Smooth muscle cell of the pulmonary artery (primary cell): ENCODE measurements around the gene UNC45A. TPM values are rescaled to one million over a fixed set of nuclear protein-coding genes. Genes with fewer than 3 reads are reported as not detected.

Experiments used
- total RNA-seq: library from RNA; depleted of rRNA; stranded (reverse); fragments of >200 nt; gene quantifications from 2 replicates; pipeline ENCODE4 v1.2.3, GENCODE V29; 2014

Gene UNC45A, protein sequence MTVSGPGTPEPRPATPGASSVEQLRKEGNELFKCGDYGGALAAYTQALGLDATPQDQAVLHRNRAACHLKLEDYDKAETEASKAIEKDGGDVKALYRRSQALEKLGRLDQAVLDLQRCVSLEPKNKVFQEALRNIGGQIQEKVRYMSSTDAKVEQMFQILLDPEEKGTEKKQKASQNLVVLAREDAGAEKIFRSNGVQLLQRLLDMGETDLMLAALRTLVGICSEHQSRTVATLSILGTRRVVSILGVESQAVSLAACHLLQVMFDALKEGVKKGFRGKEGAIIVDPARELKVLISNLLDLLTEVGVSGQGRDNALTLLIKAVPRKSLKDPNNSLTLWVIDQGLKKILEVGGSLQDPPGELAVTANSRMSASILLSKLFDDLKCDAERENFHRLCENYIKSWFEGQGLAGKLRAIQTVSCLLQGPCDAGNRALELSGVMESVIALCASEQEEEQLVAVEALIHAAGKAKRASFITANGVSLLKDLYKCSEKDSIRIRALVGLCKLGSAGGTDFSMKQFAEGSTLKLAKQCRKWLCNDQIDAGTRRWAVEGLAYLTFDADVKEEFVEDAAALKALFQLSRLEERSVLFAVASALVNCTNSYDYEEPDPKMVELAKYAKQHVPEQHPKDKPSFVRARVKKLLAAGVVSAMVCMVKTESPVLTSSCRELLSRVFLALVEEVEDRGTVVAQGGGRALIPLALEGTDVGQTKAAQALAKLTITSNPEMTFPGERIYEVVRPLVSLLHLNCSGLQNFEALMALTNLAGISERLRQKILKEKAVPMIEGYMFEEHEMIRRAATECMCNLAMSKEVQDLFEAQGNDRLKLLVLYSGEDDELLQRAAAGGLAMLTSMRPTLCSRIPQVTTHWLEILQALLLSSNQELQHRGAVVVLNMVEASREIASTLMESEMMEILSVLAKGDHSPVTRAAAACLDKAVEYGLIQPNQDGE
- 109 and 134 TPM in 2 replicates for total RNA-seq

GRCh38 chr15:90934949-90935751 is at the start of gene UNC45A:
TSS of gene UNC45A (plus strand) at chr15:90935285. CDS start at chr15:90935325, 40 bp downstream.

DNA sequence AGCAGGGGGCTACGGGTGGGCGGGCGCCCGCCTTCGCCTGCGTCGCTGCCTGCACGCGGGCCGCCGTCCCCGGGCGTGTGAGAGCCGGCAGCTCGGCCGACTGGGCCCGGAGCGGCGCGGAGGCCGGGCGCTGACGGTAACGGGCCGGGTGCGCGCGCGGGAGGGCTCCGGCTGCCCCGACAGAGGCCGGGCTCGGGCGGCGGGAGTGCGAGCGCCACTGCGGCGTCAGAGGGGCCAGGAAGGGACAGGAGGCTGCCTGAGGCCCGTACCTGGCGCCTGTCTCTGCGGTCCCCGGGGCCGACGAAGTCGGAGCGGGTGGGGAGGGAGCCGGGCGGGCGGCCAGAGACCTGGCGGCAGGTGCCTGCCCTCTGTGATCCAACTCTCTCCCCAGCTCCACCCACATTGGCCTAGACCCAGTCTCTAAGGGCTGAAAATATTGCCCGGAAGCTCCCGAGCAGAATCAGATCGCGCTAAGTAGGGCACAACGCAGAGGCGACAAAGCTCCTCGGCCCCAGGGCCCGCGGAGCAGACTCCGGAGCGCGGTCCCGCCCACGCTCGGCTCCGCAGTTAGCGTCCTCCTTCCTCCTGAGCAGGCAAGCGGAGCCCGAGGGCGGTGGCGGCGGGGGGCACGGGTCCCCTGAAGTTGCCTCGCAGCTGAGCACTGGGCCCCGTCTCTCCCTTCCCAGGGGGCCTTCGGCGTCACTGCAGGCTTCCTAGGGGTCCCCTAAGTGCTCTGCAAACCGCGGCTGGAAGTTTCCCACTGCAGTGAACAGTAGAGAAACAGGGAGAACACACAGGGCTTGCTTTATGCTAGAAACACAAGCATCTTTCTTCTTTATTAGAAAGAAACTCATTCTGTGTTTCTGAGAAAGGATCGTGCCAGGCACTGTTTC is 32.0 kb upstream of the UNC45A start, which contains the start of gene MAN2A2:
TSS of gene MAN2A2 (plus strand) at position 463 of the 893 bp plus-strand sequence. CDS start 906 bp downstream, outside the sequence.

DNA sequence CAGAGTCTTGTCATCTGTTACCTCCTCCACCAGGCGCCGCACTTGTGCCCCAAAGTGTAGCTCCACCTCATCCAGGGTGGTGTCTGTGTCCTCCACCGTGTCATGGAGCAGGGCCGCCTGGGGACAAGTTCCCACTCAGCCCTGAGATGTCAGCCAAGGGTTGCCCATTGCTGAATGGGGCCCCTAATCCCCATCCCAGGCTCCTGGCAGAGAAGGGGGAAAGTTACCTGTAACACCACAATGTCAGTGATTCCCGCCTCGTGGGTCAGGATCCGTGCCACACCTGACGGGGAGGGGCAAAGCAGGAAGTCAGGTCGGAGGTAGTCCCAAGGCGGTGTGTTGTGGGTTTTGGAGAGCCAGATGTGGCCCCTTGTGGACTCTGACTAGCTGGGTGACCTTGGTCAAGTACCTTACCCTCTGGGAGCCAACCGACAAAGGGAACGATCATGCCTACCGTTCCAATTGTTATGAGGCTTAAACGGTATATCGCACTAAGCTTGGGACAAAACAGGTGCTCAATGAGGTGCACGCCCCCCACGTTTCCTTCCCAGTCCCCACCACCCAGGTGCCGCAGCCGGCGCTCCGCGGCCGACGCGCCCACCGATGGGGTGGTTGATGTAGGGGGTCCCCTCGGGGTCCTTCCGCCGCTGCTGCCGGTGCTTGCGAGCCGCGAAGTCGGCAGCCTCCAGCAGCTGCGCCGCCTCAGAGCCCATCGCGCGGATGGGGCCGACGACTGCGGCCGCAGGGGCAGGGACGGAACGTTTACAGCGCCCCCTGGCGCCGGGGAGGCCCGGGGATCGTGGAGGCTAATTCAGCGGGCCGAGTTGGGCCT is 3.0 kb upstream of the UNC45A start, which contains the start of gene HDDC3:
TSS of gene HDDC3 (minus strand) at position 722 of the 832 bp plus-strand sequence. CDS start at position 713, 9 bp downstream.

GRCh38 chr15:90954712-90955623 is 19.9 kb downstream of the UNC45A start, which contains the start of gene RCCD1:
TSS of gene RCCD1 (plus strand) at chr15:90954884. CDS start at chr15:90956735, 1,851 bp downstream.

DNA sequence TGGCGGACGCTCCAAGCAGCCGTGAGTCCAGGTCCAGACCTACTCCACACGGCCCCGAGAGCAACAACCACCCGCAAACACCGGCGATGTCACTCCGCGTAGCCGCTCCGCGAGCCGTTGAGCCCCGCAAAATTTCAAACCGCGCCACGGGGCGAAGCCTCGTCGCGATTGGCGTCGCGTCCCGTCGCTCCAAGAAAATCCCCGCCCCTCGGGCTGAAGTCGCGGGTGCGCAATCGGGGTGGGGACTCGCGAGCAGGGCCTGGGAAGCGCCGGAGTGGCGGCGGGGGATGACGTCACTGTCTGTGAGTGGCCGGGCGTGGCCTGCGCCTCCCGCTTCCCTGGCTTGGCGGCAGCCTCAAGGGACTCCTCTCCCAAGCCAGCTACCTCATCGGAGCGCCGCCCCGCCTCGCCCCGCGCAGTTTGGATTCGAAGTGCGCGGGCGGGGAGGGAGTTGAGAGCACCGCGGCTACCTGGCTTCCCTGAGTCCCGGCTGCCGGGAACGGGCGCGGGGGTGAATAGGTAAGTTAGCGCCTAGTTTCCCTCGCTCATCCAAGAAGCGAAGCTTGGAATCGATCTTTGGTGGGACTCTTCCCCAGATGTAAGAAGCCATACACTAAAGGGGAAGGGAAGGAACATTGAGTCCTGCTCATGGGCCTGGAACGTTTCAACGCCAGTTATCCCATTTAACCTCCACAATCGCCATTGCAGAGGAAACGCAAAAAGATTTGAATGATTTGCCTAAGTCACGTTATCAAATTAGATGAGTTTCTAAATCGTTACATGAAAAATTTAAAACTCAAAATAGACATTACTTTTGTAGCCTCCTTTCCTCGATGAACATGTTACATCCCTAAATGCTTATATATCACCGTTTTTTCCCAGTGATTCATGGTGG is 59.6 kb downstream of the UNC45A start, which contains the start of gene PRC1:
TSS of gene PRC1 (minus strand) at position 119 of the 895 bp plus-strand sequence. CDS start at position 1, 118 bp downstream.

Other genes with a start within 250 kb of the UNC45A start
- gene BLM, start 217.9 kb upstream of the UNC45A start, total RNA-seq = 0.96 and 1.2 TPM in 2 replicates
- 108 and 120 TPM in 2 replicates for gene FURIN, start 66.7 kb upstream of the UNC45A start, total RNA-seq
- gene FES, start 50.8 kb upstream of the UNC45A start, total RNA-seq = 17.4 and 23.2 TPM in 2 replicates
- gene MAN2A2, start 32.0 kb upstream of the UNC45A start, total RNA-seq = 79.4 and 84.2 TPM in 2 replicates
- 11.8 and 14.3 TPM in 2 replicates for gene HDDC3, start 2.7 kb upstream of the UNC45A start, total RNA-seq
- 14.8 and 18.0 TPM in 2 replicates for gene RCCD1, start 19.6 kb downstream of the UNC45A start, total RNA-seq
- 17.8 and 47.7 TPM in 2 replicates for gene PRC1, start 59.2 kb downstream of the UNC45A start, total RNA-seq
- gene VPS33B, start 87.3 kb downstream of the UNC45A start, total RNA-seq = 13.4 and 18.2 TPM in 2 replicates
- gene SV2B, start 165.0 kb downstream of the UNC45A start, total RNA-seq = under 0.01 TPM in 1 of 2 replicates, not detected in the other